ENCODE data around the gene ERCC6L.

GRCh38 chrX:72274526-72274925 lies 35.7 kb upstream of the ERCC6L start:
- TF ChIP-seq, protein P1, sequence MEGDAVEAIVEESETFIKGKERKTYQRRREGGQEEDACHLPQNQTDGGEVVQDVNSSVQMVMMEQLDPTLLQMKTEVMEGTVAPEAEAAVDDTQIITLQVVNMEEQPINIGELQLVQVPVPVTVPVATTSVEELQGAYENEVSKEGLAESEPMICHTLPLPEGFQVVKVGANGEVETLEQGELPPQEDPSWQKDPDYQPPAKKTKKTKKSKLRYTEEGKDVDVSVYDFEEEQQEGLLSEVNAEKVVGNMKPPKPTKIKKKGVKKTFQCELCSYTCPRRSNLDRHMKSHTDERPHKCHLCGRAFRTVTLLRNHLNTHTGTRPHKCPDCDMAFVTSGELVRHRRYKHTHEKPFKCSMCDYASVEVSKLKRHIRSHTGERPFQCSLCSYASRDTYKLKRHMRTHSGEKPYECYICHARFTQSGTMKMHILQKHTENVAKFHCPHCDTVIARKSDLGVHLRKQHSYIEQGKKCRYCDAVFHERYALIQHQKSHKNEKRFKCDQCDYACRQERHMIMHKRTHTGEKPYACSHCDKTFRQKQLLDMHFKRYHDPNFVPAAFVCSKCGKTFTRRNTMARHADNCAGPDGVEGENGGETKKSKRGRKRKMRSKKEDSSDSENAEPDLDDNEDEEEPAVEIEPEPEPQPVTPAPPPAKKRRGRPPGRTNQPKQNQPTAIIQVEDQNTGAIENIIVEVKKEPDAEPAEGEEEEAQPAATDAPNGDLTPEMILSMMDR (conservative IDR thresholded peaks at IDR 0.05; ENCODE audit: low read depth, low read length): no peak
- TF ChIP-seq EZH2 (IDR thresholded peaks at IDR 0.05; ENCODE audit: low read length, unreplicated experiment): no peak

All from PC-3 (cell line).